HL-60 (cell line): ENCODE results near the gene TEAD2.

ENCODE experiments used
- CTCF ChIP-seq: IDR thresholded peaks from one replicate; pipeline ENCODE4 v1.5.1; 2011; ENCODE audit warnings: low read length, control low read depth, inconsistent platforms; ENCODE audit not compliant: insufficient read depth
- GABPA ChIP-seq: IDR thresholded peaks from 2 replicates; pipeline ENCODE4 v1.6.1; 2012; ENCODE audit warnings: low read depth

GRCh38 chr19:49409441-49410029, 47.3 kb upstream of the TEAD2 start:
- no peak for TF ChIP-seq GABPA
- TF ChIP-seq CTCF = no peak
